Activated CD8-positive, alpha-beta memory T cell treated with anti-CD3 and anti-CD28 coated beads for 1 hour (primary cell): ENCODE measurements around the gene SEC14L2.
"Not testable (repeated sequence)": the region's sequence is repeated elsewhere in the genome, so short reads cannot be mapped to it uniquely, and the experiment has no call there.

Experiments used
- DNase-seq, 2 donors: peaks; one replicate each; pipeline ENCODE4 v3.0.0-alpha.2; 2020; ENCODE audit warnings: low read depth in 1 of 2; ENCODE audit errors: extremely low read depth in 1 of 2

SEC14L2 gene

GRCh38 chr22:30451488-30451887 is 54.7 kb downstream of the SEC14L2 start:
- not testable (repeated sequence) for DNase-seq

- DNase-seq, result no peak
Observed at GRCh38 chr22:30452861-30453260, 56.0 kb downstream of the SEC14L2 start.

- no peak for DNase-seq
Observed at GRCh38 chr22:30453731-30454510, 57.1 kb downstream of the SEC14L2 start.

GRCh38 chr22:30455075-30455840 is 58.4 kb downstream of the SEC14L2 start:
- no peak for DNase-seq

GRCh38 chr22:30457981-30458380 is 61.2 kb downstream of the SEC14L2 start:
- no peak for DNase-seq

GRCh38 chr22:30459181-30460052 is 62.6 kb downstream of the SEC14L2 start:
- DNase-seq, result no peak

- DNase-seq, result no peak
Observed at GRCh38 chr22:30460147-30460546, 63.3 kb downstream of the SEC14L2 start.

- not testable (repeated sequence) for DNase-seq
Observed at GRCh38 chr22:30460555-30460954, 63.7 kb downstream of the SEC14L2 start.

- no peak for DNase-seq
Observed at GRCh38 chr22:30469165-30469564, 72.3 kb downstream of the SEC14L2 start.

- no peak for DNase-seq
Observed at GRCh38 chr22:30470655-30471054, 73.8 kb downstream of the SEC14L2 start.

GRCh38 chr22:30471616-30472318 is 74.9 kb downstream of the SEC14L2 start, which contains the start of gene SEC14L3:
TSS of gene SEC14L3 (minus strand) at chr22:30472017. CDS start at chr22:30471958, 59 bp downstream.
- DNase-seq, result no peak

- DNase-seq, result no peak
Observed at GRCh38 chr22:30472994-30473720, 76.3 kb downstream of the SEC14L2 start.

GRCh38 chr22:30474121-30474520 is 77.3 kb downstream of the SEC14L2 start:
- DNase-seq, result no peak
